HPDE6-E6E7 (cell line): ENCODE results near the gene MCC.
"Not testable (repeated sequence)": the region's sequence is repeated elsewhere in the genome, so short reads cannot be mapped to it uniquely, and the experiment has no call there.

Source experiments
- DNase-seq: peaks from one replicate; pipeline ENCODE4 v3.0.0; 2011; ENCODE audit warnings: missing footprints; ENCODE audit errors: extremely low spot score

MCC gene

GRCh38 chr5:113082547-113082905 lies 405.7 kb downstream of the MCC start:
- no peak for DNase-seq

GRCh38 chr5:113081881-113082546 lies 406.2 kb downstream of the MCC start:
- peak; percentile 49 for DNase-seq

- DNase-seq: no peak
Observed at GRCh38 chr5:113081091-113081839, 407.0 kb downstream of the MCC start.

GRCh38 chr5:113076649-113077048 lies 411.6 kb downstream of the MCC start:
- not testable (repeated sequence) for DNase-seq

GRCh38 chr5:113075019-113075418 lies 413.2 kb downstream of the MCC start:
- no peak for DNase-seq

GRCh38 chr5:113073629-113074034 lies 414.6 kb downstream of the MCC start:
- not testable (repeated sequence) for DNase-seq

GRCh38 chr5:113071401-113071800 lies 416.9 kb downstream of the MCC start:
- DNase-seq: no peak

- DNase-seq: no peak
Observed at GRCh38 chr5:113070901-113071300, 417.4 kb downstream of the MCC start.

- DNase-seq: no peak
Observed at GRCh38 chr5:113068559-113068958, 419.7 kb downstream of the MCC start.

GRCh38 chr5:113067635-113068344 lies 420.5 kb downstream of the MCC start:
- DNase-seq: no peak

GRCh38 chr5:113065626-113066025 lies 422.6 kb downstream of the MCC start:
- no peak for DNase-seq

- DNase-seq: no peak
Observed at GRCh38 chr5:113064806-113065205, 423.4 kb downstream of the MCC start.

- DNase-seq: no peak
Observed at GRCh38 chr5:113063927-113064326, 424.3 kb downstream of the MCC start.

- no peak for DNase-seq
Observed at GRCh38 chr5:113062869-113063508, 425.3 kb downstream of the MCC start.

GRCh38 chr5:113061846-113062780 lies 426.1 kb downstream of the MCC start:
- no peak for DNase-seq

GRCh38 chr5:113060408-113061025 lies 427.7 kb downstream of the MCC start:
- no peak for DNase-seq

GRCh38 chr5:113059232-113060040 lies 428.8 kb downstream of the MCC start:
- DNase-seq: no peak

GRCh38 chr5:113058706-113059226 lies 429.5 kb downstream of the MCC start:
- no peak for DNase-seq

GRCh38 chr5:113058269-113058668 lies 430.0 kb downstream of the MCC start:
- DNase-seq: no peak

- no peak for DNase-seq
Observed at GRCh38 chr5:113057557-113057984, 430.7 kb downstream of the MCC start.
